ENCODE measurements around the gene ZNF75A. TPM values are rescaled to one million over a fixed set of nuclear protein-coding genes. Genes with fewer than 3 reads are reported as not detected.

The ZNF75A gene
- total RNA-seq, 2 donors from 2014 or later: 12.9 to 15.3 TPM

DNA sequence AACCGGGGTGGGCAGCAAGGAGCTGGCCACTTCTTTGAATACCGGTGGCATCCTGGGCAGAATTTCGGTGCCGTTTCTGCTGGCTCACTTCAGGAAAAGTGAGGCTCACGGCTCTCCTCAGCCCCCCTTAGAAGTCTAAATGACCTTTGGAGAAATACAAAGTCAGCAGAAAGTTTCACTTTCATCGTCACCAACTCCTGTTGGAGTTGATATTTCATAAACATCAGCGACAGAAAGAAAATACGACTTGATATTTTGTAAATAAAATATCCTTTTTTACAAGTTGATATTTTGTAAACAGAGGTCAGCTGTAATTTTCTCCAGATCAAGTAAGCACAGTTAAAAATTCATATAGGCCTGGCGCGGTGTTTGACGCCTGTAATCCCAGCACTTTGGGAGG, 781 bp downstream of the ZNF75A start:
- ATAC-seq: no peak
- intact Hi-C loops (cut with DNase I): no loop called here
- no peaks in the 10 kb centered on the region for H3K27me3 ChIP-seq
- TF ChIP-seq CTCF (IDR thresholded peaks at IDR 0.05): no peak
- TF ChIP-seq POLR2A (IDR thresholded peaks at IDR 0.05): no peak
- H3K27ac ChIP-seq: peak overlapping the region; percentile 64 to 94 (median 82)
- DNase-seq: no peak
- peaks cover 3 to 10% of the 10 kb centered on the region in 2 donors for H3K36me3 ChIP-seq (replicated peaks in 1 of 2; ENCODE audit: insufficient read depth in 1 of 2, low read depth in 2 of 2)
- H3K4me1 ChIP-seq: peaks cover 18% of the 10 kb centered on the region
- WGBS, 2 donors: 50 to 73% methylated on average over 10 to 11 of the region's 11 CpGs
- H3K4me3 ChIP-seq: peak overlapping the region; percentile 57 to 64
- H3K9me3 ChIP-seq: peaks cover 0 to 50% (median 2%) of the 10 kb centered on the region in 3 donors

- intact Hi-C loops (cut with DNase I): loop anchor here (5.0 to 10.0 kb wide), 2 partner anchors 71 to 87 kb away; no protein-coding TSS in a partner anchor
- no peak overlapping the region for H3K4me3 ChIP-seq
- no peaks in the 10 kb centered on the region for H3K4me1 ChIP-seq
- no peak for TF ChIP-seq POLR2A (IDR thresholded peaks at IDR 0.05)
- TF ChIP-seq CTCF (IDR thresholded peaks at IDR 0.05): no peak
- H3K27me3 ChIP-seq: no peaks in the 10 kb centered on the region
- no peak overlapping the region for H3K27ac ChIP-seq
- peaks cover 11 to 24% of the 10 kb centered on the region in 2 donors for H3K36me3 ChIP-seq (replicated peaks in 1 of 2; ENCODE audit: insufficient read depth in 1 of 2, low read depth in 2 of 2)
- 95 to 97% methylated on average over 4 of the region's 4 CpGs for WGBS, 2 donors
- DNase-seq: no peak
- ATAC-seq: no peak
- H3K9me3 ChIP-seq: peaks cover 0 to 89% (median 0%) of the 10 kb centered on the region in 3 donors
Observed at GRCh38 chr16:3311496-3311895, 6.2 kb downstream of the ZNF75A start.

- Histone ChIP-seq H3K9me3 (peaks cover 0 to 90% (median 17%) of the 10 kb centered on the region in 3 donors), H3K36me3 (replicated peaks in 1 of 2; ENCODE audit: insufficient read depth in 1 of 2, low read depth in 2 of 2) (peaks cover 17 to 25% of the 10 kb centered on the region in 2 donors)
- intact Hi-C loops (cut with DNase I): loop anchor here (10.0 kb wide), 1 partner anchor 93 kb away; no protein-coding TSS in a partner anchor
Observed at GRCh38 chr16:3317315-3317999, 12.2 kb downstream of the ZNF75A start.

GRCh38 chr16:3321816-3322215, 16.5 kb downstream of the ZNF75A start:
- TF ChIP-seq CTCF (IDR thresholded peaks at IDR 0.05): no peak
- TF ChIP-seq POLR2A (IDR thresholded peaks at IDR 0.05): no peak
- Histone ChIP-seq H3K27ac (no peak overlapping the region), H3K9me3 (peaks cover 0 to 58% (median 14%) of the 10 kb centered on the region in 3 donors), H3K36me3 (replicated peaks in 1 of 2; ENCODE audit: insufficient read depth in 1 of 2, low read depth in 2 of 2) (peaks cover 6 to 9% of the 10 kb centered on the region in 2 donors), H3K4me3 (no peak overlapping the region), H3K4me1 (no peaks in the 10 kb centered on the region), H3K27me3 (no peaks in the 10 kb centered on the region)
- DNase-seq: no peak
- intact Hi-C loops (cut with DNase I): no loop called here
- 56 to 64% methylated on average over 2 of the region's 2 CpGs for WGBS, 2 donors
- ATAC-seq: no peak

More at GRCh38 chr16:3317315-3317999, 12.2 kb downstream of the ZNF75A start:
- H3K27me3 ChIP-seq: no peaks in the 10 kb centered on the region
- H3K4me1 ChIP-seq: no peaks in the 10 kb centered on the region
- TF ChIP-seq CTCF (IDR thresholded peaks at IDR 0.05) (no peak), POLR2A (IDR thresholded peaks at IDR 0.05) (no peak)
- H3K27ac ChIP-seq: no peak overlapping the region
- DNase-seq (no peak), ATAC-seq (no peak)
- WGBS, 2 donors: 93 to 95% methylated on average over 3 of the region's 3 CpGs
- no peak overlapping the region for H3K4me3 ChIP-seq
